K562 (cell line): ENCODE results near the gene TLE3. TPM values are rescaled to one million over a fixed set of nuclear protein-coding genes. Genes with fewer than 3 reads are reported as not detected.

ENCODE experiments used
- ATAC-seq: fragments of 200-7000 bp; cut with Tn5 transposase; 3 replicates; pipeline ENCODE4 v1.9.1; 2020; ENCODE audit warnings: moderate library complexity
- BruUV-seq: library from RNA; stranded (reverse); fragments of 400-500 nt; replicated peaks from 2 replicates; lab custom pipeline; 2021; lab: Mats Ljungman, UMichigan
- CTCF ChIA-PET: fragments of 300-600 bp; formaldehyde crosslinking; extraction: SDS; loops from one replicate; lab custom pipeline; 2021; ENCODE audit warnings: low intra/inter-chr PET ratio; lab: Yijun Ruan, JAX
- POLR2A ChIA-PET: fragments of 300-600, 350-650 bp; sonication (Branson Sonifier 250); formaldehyde crosslinking; extraction: SDS; loops from one replicate; lab custom pipeline; 2021; ENCODE audit warnings: antibody characterized with exemption, inconsistent platforms; lab: Yijun Ruan, JAX
- DNase-seq, 4 experiments: peaks; one replicate each; pipeline versions ENCODE4 v3.0.0 to v3.0.0-alpha.2; 2011 to 2018; ENCODE audit warnings: low spot score in 3 of 4, mixed read lengths in 3 of 4; ENCODE audit errors: extremely low read depth in 1 of 4
- FAIRE-seq: peaks from 2 replicates; lab custom pipeline; 2011; peaks lifted over from hg19 to GRCh38; lab: Jason Lieb, UNC
- H2AFZ ChIP-seq: 2 replicates; pipeline ENCODE4 v1.6.0; 2011; ENCODE audit warnings: low read depth, low read length, control low read depth, inconsistent platforms
- H3K27ac ChIP-seq: fragments of 200-600 bp; 3 replicates; pipeline ENCODE4 v1.8.0; 2011; ENCODE audit warnings: low read depth, mild to moderate bottlenecking, control low read depth, inconsistent platforms, low read length, moderate library complexity, mixed read lengths; ENCODE audit errors: extremely low read depth
- H3K27me3 ChIP-seq, 2 experiments: fragments of 300-600 bp in 1 of 2; 2 replicates in 1 of 2; 3 replicates in 1 of 2; pipeline versions ENCODE4 v1.6.0 to v1.8.0; 2011; ENCODE audit warnings: inconsistent platforms in 2 of 2, low read length in 2 of 2, mild to moderate bottlenecking in 1 of 2, mixed read lengths in 1 of 2, moderate library complexity in 1 of 2; ENCODE audit not compliant: control insufficient read depth in 2 of 2, insufficient read depth in 2 of 2
- H3K36me3 ChIP-seq: fragments of 300-600 bp; 3 replicates; pipeline ENCODE4 v1.8.0; 2011; ENCODE audit warnings: mild to moderate bottlenecking, low read length, inconsistent platforms; ENCODE audit not compliant: control insufficient read depth, insufficient read depth
- H3K4me1 ChIP-seq, 2 experiments: fragments of 200-600 bp in 1 of 2; replicated peaks in 1 of 2; 2 replicates in 1 of 2; 3 replicates in 1 of 2; pipeline versions ENCODE4 v1.5.1 to v1.8.0; 2011; ENCODE audit warnings: inconsistent platforms in 2 of 2, low read length in 2 of 2, mild to moderate bottlenecking in 1 of 2, mixed read lengths in 1 of 2, moderate library complexity in 1 of 2; ENCODE audit not compliant: control insufficient read depth in 2 of 2, insufficient read depth in 2 of 2
- H3K4me2 ChIP-seq: 2 replicates; pipeline ENCODE4 v1.6.1; 2011; ENCODE audit warnings: low read length, control low read depth, inconsistent platforms, mixed read lengths; ENCODE audit not compliant: insufficient read depth
- H3K4me3 ChIP-seq: fragments of 200-600 bp; sonication (generic), shearing (Covaris generic); 2 replicates; pipeline ENCODE4 v1.5.1; 2016; ENCODE audit warnings: control low read depth, inconsistent platforms
- H3K79me2 ChIP-seq: fragments of 200-600 bp; 3 replicates; pipeline ENCODE4 v1.8.0; 2011; ENCODE audit warnings: low read length, inconsistent platforms; ENCODE audit not compliant: control insufficient read depth, insufficient read depth
- H3K9ac ChIP-seq, 2 experiments: 2 replicates each; pipeline versions ENCODE4 v1.6.0 to v1.6.1; 2011; ENCODE audit warnings: low read depth in 2 of 2, low read length in 2 of 2, control low read depth in 1 of 2, inconsistent platforms in 1 of 2, mild to moderate bottlenecking in 1 of 2, mixed read lengths in 1 of 2; ENCODE audit not compliant: insufficient read depth in 1 of 2
- H3K9me1 ChIP-seq: one replicate; pipeline ENCODE4 v1.6.0; 2011; ENCODE audit warnings: inconsistent platforms, mild to moderate bottlenecking, low read length, moderate library complexity; ENCODE audit not compliant: control insufficient read depth, insufficient read depth
- H3K9me3 ChIP-seq: replicated peaks from 2 replicates; pipeline ENCODE4 v1.5.1; 2011; ENCODE audit warnings: low read depth, low read length, inconsistent platforms; ENCODE audit not compliant: control insufficient read depth, insufficient read depth
- H4K20me1 ChIP-seq: replicated peaks from 2 replicates; pipeline ENCODE4 v1.6.1; 2011; ENCODE audit warnings: low read length, inconsistent platforms, mixed read lengths; ENCODE audit not compliant: control insufficient read depth, insufficient read depth
- KLF6 ChIP-seq: fragments of 250-450 bp; sonication (Bioruptor Pico); IDR thresholded peaks from 2 replicates; pipeline ENCODE4 v1.4.0; 2020; ENCODE audit warnings: mild to moderate bottlenecking, moderate library complexity, borderline replicate concordance
- NRF1 ChIP-seq, 2 experiments: fragments of 450-650 bp; IDR thresholded peaks in 1 of 2; conservative IDR thresholded peaks in 1 of 2; 2 replicates each; pipeline ENCODE4 v1.6.1; 2014; ENCODE audit warnings: mild to moderate bottlenecking in 2 of 2
- RAD51 ChIP-seq: fragments of 450-650 bp; IDR thresholded peaks from 2 replicates; pipeline ENCODE4 v1.7.1; 2016; ENCODE audit warnings: low read depth, mild to moderate bottlenecking, borderline replicate concordance
- ZNF121 ChIP-seq: sonication (generic); formaldehyde crosslinking; conservative IDR thresholded peaks from 2 replicates; pipeline ENCODE4 v1.8.0; 2022; ENCODE audit warnings: missing genetic modification reagents
- ZNF639 ChIP-seq, 2 experiments: fragments of 200-800 bp in 1 of 2; sonication (Bioruptor generic) in 1 of 2; sonication (generic) in 1 of 2; formaldehyde crosslinking in 1 of 2; IDR thresholded peaks in 1 of 2; conservative IDR thresholded peaks in 1 of 2; 2 replicates each; pipeline versions ENCODE4 v1.5.0 to v1.6.1; 2016 to 2020; ENCODE audit warnings: missing compliant biosample characterization in 1 of 2, missing genetic modification characterization in 1 of 2, missing genetic modification reagents in 1 of 2
- ZNF75A ChIP-seq: fragments of 450-650 bp; formaldehyde crosslinking; IDR thresholded peaks from 2 replicates; pipeline ENCODE4 v1.4.0; 2020; ENCODE audit warnings: mild to moderate bottlenecking
- WGBS: fragments of 100-300 bp; shearing (Covaris generic); methylation state at CpG from one replicate; pipeline ENCODE4 v1.1.6; 2016; ENCODE audit warnings: low coverage, mixed read lengths; ENCODE audit not compliant: insufficient coverage; ENCODE audit errors: missing lambda C conversion rate; 5-methylcytosine and 5-hydroxymethylcytosine counted together
- in situ Hi-C: fragments of 300-500 bp; cut with MboI; formaldehyde crosslinking; loops from 4 replicates; pipeline ENCODE4 v1.15.0; 2018; ENCODE audit warnings: inconsistent platforms, mixed read lengths
- intact Hi-C: fragments of 100-400 bp; cut with micrococcal nuclease; formaldehyde crosslinking; loops from 2 replicates; pipeline ENCODE4 v1.14.2; 2022
- polyA plus RNA-seq, 8 experiments: library from polyadenylated mRNA; depleted of rRNA in 4 of 8; stranded (reverse) in 5 of 8; unstranded in 3 of 8; fragments of >200 nt; fragmentation: Nextera tagmentation in 2 of 8; fragmentation: Illumina TruSeq in 1 of 8; extraction: Ambion mirVana in 2 of 8; extraction: Trizol in 1 of 8; gene quantifications; 2 replicates each; pipeline versions ENCODE4 v1.2.1 to v1.2.3, GENCODE V29; 2011 to 2014; ENCODE audit warnings: inconsistent platforms in 1 of 8, missing spikeins in 1 of 8
- total RNA-seq, 7 experiments: library from RNA; depleted of rRNA in 6 of 7; stranded (reverse); fragments of >200 nt in 6 of 7; fragmentation: Illumina TruSeq in 2 of 7; extraction: Trizol in 2 of 7; gene quantifications; 2 replicates each; pipeline versions ENCODE4 v1.2.1 to v1.2.3, GENCODE V29; 2011 to 2021; ENCODE audit warnings: low replicate concordance in 1 of 7
- TF ChIP-seq, protein P1 (sequence below): fragments of 200-800 bp; sonication (Bioruptor generic); IDR thresholded peaks from 2 replicates; pipeline ENCODE4 v1.6.1; 2017; ENCODE audit warnings: missing genetic modification characterization, missing compliant biosample characterization
- TF ChIP-seq, protein P2 (sequence below): fragments of 450-650 bp; formaldehyde crosslinking; IDR thresholded peaks from 2 replicates; pipeline ENCODE4 v1.4.0; 2020; ENCODE audit warnings: mild to moderate bottlenecking, moderate library complexity

TLE3 gene
- total and polyA plus RNA-seq, 9 of the 15 experiments (the other 6 are each of a cell fraction or from before 2014, with no cell fraction given): 1.5 to 84.2 (median 14.1) TPM

- TF ChIP-seq, protein P1, sequence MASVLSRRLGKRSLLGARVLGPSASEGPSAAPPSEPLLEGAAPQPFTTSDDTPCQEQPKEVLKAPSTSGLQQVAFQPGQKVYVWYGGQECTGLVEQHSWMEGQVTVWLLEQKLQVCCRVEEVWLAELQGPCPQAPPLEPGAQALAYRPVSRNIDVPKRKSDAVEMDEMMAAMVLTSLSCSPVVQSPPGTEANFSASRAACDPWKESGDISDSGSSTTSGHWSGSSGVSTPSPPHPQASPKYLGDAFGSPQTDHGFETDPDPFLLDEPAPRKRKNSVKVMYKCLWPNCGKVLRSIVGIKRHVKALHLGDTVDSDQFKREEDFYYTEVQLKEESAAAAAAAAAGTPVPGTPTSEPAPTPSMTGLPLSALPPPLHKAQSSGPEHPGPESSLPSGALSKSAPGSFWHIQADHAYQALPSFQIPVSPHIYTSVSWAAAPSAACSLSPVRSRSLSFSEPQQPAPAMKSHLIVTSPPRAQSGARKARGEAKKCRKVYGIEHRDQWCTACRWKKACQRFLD (CRISPR knock-in tag): peak; percentile 81; the same call in 1 of the 2 replicates
Measured at GRCh38 chr15:70097321-70098152, at the start of gene TLE3 (continued).

DNA sequence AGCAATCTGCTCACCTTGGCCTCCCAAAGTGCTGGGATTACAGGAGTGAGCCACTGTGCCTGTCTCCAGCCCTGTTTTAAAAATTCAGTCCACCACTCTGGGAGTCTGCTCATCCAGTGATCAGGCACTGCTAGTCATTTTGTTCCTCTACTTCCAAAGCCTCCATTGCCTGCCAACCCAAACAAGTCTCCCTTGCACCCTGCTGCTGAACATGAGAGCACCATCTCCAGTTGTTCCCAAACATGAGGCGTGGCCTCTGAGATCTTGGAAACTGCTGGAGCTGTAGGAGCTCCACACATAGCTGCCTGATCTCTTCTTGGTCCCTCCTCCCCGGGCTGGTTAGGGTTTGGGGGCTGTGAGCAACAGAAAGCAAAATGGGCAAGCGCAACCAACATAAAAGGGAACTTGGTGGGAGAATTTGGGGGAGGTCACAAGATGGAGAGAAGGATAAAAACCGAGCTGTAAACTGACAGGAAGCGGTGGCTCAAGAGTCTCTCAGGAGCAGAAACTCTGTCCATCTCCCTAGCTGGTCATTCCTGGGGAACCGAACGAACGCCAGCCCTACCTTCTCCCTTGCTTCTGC lies 49.6 kb upstream of the TLE3 start:
- H3K79me2 ChIP-seq: no peaks in the 10 kb centered on the region
- no peaks in the 10 kb centered on the region for H4K20me1 ChIP-seq
- H3K27ac ChIP-seq: no peak overlapping the region
- ChIA-PET CTCF (no interaction called here), POLR2A (no interaction called here)
- DNase-seq (no peak), FAIRE-seq (peak; percentile 23), ATAC-seq (no peak)
- H3K9ac ChIP-seq: no peak overlapping the region
- intact Hi-C loops: no loop called here
- TF ChIP-seq RAD51: no peak
- TF ChIP-seq ZNF75A (CRISPR knock-in tag): no peak
- TF ChIP-seq ZNF639 (CRISPR knock-in tag; conservative IDR thresholded peaks at IDR 0.05 in 1 of 2, IDR thresholded peaks at IDR 0.05 in 1 of 2): no peak
- TF ChIP-seq KLF6 (CRISPR knock-in tag): no peak
- TF ChIP-seq, protein P2, sequence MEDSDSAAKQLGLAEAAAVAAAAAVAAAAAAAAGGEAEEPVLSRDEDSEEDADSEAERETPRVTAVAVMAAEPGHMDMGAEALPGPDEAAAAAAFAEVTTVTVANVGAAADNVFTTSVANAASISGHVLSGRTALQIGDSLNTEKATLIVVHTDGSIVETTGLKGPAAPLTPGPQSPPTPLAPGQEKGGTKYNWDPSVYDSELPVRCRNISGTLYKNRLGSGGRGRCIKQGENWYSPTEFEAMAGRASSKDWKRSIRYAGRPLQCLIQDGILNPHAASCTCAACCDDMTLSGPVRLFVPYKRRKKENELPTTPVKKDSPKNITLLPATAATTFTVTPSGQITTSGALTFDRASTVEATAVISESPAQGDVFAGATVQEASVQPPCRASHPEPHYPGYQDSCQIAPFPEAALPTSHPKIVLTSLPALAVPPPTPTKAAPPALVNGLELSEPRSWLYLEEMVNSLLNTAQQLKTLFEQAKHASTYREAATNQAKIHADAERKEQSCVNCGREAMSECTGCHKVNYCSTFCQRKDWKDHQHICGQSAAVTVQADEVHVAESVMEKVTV (CRISPR knock-in tag): no peak
- TF ChIP-seq NRF1 (conservative IDR thresholded peaks at IDR 0.05 in 1 of 2, IDR thresholded peaks at IDR 0.05 in 1 of 2): 0 out of 4 replicates have a peak, but pooled peaks of 1 of the 2 experiments have one; percentile 15
- TF ChIP-seq ZNF121 (CRISPR knock-in tag): 0 out of 2 replicates have a peak, but pooled peaks have one; percentile 1
- in situ Hi-C loops: no loop called here
- no peak overlapping the region for H3K4me2 ChIP-seq
- no peaks in the 10 kb centered on the region for H3K9me1 ChIP-seq
- no peak overlapping the region for H2AFZ ChIP-seq
- H3K4me1 ChIP-seq: peaks cover 0 to 11% of the 10 kb centered on the region in 2 experiments; a peak in 3 of 5 replicates
- no TSS peak for BruUV-seq
- H3K4me3 ChIP-seq: no peak overlapping the region
- H3K9me3 ChIP-seq: no peaks in the 10 kb centered on the region
- 5% methylated on average over 8 of the region's 8 CpGs for WGBS
- H3K36me3 ChIP-seq: no peaks in the 10 kb centered on the region
- H3K27me3 ChIP-seq: peaks cover 11 to 37% of the 10 kb centered on the region in 2 experiments
